MM.1S (cell line): ENCODE results near the gene TM7SF3.

Experiments
- DNase-seq: peaks from one replicate; pipeline ENCODE4 v3.0.0-alpha.2; 2015
- H2AFZ ChIP-seq: fragments of 300-600 bp; sonication (generic); 2 replicates; pipeline ENCODE4 v1.6.0; 2016; ENCODE audit warnings: antibody characterized with exemption, low read length
- H3F3A ChIP-seq: fragments of 300-600 bp; sonication (generic); 2 replicates; pipeline ENCODE4 v1.6.1; 2016; ENCODE audit warnings: mild to moderate bottlenecking, antibody characterized with exemption, low read length, moderate library complexity, mixed read lengths; ENCODE audit not compliant: insufficient read depth
- H3K27ac ChIP-seq: fragments of 300-600 bp; sonication (generic); 2 replicates; pipeline ENCODE4 v1.5.1; 2016; ENCODE audit warnings: mild to moderate bottlenecking, low read length
- H3K27me3 ChIP-seq: fragments of 300-600 bp; sonication (generic); replicated peaks from 2 replicates; pipeline ENCODE4 v1.6.0; 2016; ENCODE audit warnings: low read length; ENCODE audit not compliant: insufficient read depth
- H3K36me3 ChIP-seq: fragments of 300-600 bp; sonication (generic); replicated peaks from 2 replicates; pipeline ENCODE4 v1.6.1; 2016; ENCODE audit warnings: mild to moderate bottlenecking, low read length, mixed read lengths; ENCODE audit not compliant: insufficient read depth
- H3K4me1 ChIP-seq: fragments of 300-600 bp; sonication (generic); 2 replicates; pipeline ENCODE4 v1.6.1; 2016; ENCODE audit warnings: low read length, mixed read lengths
- H3K4me2 ChIP-seq: fragments of 300-600 bp; sonication (generic); 2 replicates; pipeline ENCODE4 v1.6.0; 2016; ENCODE audit warnings: low read depth, low read length
- H3K4me3 ChIP-seq: fragments of 300-600 bp; sonication (generic); 2 replicates; pipeline ENCODE4 v1.5.1; 2016; ENCODE audit warnings: low read length, mixed read lengths
- H3K79me2 ChIP-seq: fragments of 300-600 bp; sonication (generic); 2 replicates; pipeline ENCODE4 v1.6.1; 2016; ENCODE audit warnings: mixed run types, low read length, mixed read lengths
- H3K9ac ChIP-seq: fragments of 300-600 bp; sonication (generic); 2 replicates; pipeline ENCODE4 v1.6.1; 2016; ENCODE audit warnings: low read length, mixed read lengths
- H3K9me2 ChIP-seq: fragments of 300-600 bp; sonication (generic); replicated peaks from 2 replicates; pipeline ENCODE4 v1.6.1; 2016; ENCODE audit warnings: mild to moderate bottlenecking, low read length, mixed read lengths; ENCODE audit not compliant: insufficient read depth
- H3K9me3 ChIP-seq: fragments of 300-600 bp; sonication (generic); replicated peaks from 2 replicates; pipeline ENCODE4 v1.6.1; 2016; ENCODE audit warnings: mild to moderate bottlenecking, low read length, mixed read lengths; ENCODE audit not compliant: insufficient read depth
- H4K20me1 ChIP-seq: fragments of 300-600 bp; sonication (generic); 2 replicates; pipeline ENCODE4 v1.6.1; 2016; ENCODE audit warnings: mild to moderate bottlenecking, low read length, moderate library complexity, mixed read lengths; ENCODE audit not compliant: insufficient read depth
- EZH2 ChIP-seq: fragments of 300-600 bp; sonication (generic); optimal IDR thresholded peaks from 2 replicates; pipeline ENCODE3; 2017; ENCODE audit warnings: low read depth, mild to moderate bottlenecking, antibody characterized with exemption, low read length, mixed read lengths
- EZH2phosphoT487 ChIP-seq: fragments of 300-600 bp; sonication (generic); IDR thresholded peaks from 2 replicates; pipeline ENCODE4 v1.6.1; 2018; ENCODE audit warnings: antibody characterized with exemption, low read length
- TF ChIP-seq, protein P1 (sequence below): fragments of 300-600 bp; sonication (generic); IDR thresholded peaks from 2 replicates; pipeline ENCODE4 v1.5.1; 2016; ENCODE audit warnings: antibody characterized with exemption, low read length, mixed read lengths

TM7SF3 gene

GRCh38 chr12:26997003-26997402 lies 17.2 kb downstream of the TM7SF3 start:
- Histone ChIP-seq H3K9ac (no peak overlapping the region), H3K27ac (no peak overlapping the region), H4K20me1 (no peaks in the 10 kb centered on the region), H3K4me3 (no peak overlapping the region), H3F3A (no peaks in the 10 kb centered on the region), H3K79me2 (no peaks in the 10 kb centered on the region), H3K27me3 (no peaks in the 10 kb centered on the region), H3K4me2 (no peak overlapping the region), H3K36me3 (no peaks in the 10 kb centered on the region), H3K4me1 (no peaks in the 10 kb centered on the region), H3K9me2 (no peaks in the 10 kb centered on the region), H2AFZ (no peak overlapping the region), H3K9me3 (no peaks in the 10 kb centered on the region)
- no peak for DNase-seq
- TF ChIP-seq EZH2phosphoT487: no peak
- TF ChIP-seq, protein P1, sequence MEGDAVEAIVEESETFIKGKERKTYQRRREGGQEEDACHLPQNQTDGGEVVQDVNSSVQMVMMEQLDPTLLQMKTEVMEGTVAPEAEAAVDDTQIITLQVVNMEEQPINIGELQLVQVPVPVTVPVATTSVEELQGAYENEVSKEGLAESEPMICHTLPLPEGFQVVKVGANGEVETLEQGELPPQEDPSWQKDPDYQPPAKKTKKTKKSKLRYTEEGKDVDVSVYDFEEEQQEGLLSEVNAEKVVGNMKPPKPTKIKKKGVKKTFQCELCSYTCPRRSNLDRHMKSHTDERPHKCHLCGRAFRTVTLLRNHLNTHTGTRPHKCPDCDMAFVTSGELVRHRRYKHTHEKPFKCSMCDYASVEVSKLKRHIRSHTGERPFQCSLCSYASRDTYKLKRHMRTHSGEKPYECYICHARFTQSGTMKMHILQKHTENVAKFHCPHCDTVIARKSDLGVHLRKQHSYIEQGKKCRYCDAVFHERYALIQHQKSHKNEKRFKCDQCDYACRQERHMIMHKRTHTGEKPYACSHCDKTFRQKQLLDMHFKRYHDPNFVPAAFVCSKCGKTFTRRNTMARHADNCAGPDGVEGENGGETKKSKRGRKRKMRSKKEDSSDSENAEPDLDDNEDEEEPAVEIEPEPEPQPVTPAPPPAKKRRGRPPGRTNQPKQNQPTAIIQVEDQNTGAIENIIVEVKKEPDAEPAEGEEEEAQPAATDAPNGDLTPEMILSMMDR: no peak
- TF ChIP-seq EZH2: no peak

DNA sequence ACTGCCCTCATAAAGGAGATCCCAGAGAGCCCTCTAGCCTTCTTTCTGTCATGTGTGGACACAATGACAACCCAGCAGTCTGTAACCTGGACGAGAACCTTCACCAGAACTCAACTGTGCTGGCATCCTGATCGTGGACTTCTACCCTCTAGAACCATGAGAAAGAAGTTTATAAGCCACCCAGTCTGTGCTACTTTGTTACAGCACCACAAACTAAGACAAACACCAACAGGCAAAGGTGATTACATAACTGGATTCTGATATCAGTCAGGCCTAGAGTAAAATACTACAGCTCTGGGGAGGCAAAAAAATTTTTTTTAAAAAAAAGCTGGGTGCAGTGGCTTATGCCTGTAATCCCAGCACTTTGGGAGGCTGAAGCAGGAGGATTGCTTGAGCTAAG lies 18.5 kb downstream of the TM7SF3 start:
- Histone ChIP-seq H3K36me3 (no peaks in the 10 kb centered on the region), H3K4me3 (no peak overlapping the region), H4K20me1 (no peaks in the 10 kb centered on the region), H2AFZ (no peak overlapping the region), H3K79me2 (no peaks in the 10 kb centered on the region), H3K9me3 (no peaks in the 10 kb centered on the region), H3K4me1 (no peaks in the 10 kb centered on the region), H3K9ac (no peak overlapping the region), H3F3A (no peaks in the 10 kb centered on the region), H3K27ac (no peak overlapping the region), H3K27me3 (no peaks in the 10 kb centered on the region), H3K4me2 (no peak overlapping the region), H3K9me2 (no peaks in the 10 kb centered on the region)
- TF ChIP-seq EZH2phosphoT487 (no peak), EZH2 (no peak)
- TF ChIP-seq, protein P1: no peak
- no peak for DNase-seq

GRCh38 chr12:26994109-26994508 lies 20.1 kb downstream of the TM7SF3 start:
- H3K27ac ChIP-seq: no peak overlapping the region
- DNase-seq: no peak
- H3F3A ChIP-seq: no peaks in the 10 kb centered on the region
- H3K4me2 ChIP-seq: no peak overlapping the region
- no peaks in the 10 kb centered on the region for H3K36me3 ChIP-seq
- H3K9me3 ChIP-seq: no peaks in the 10 kb centered on the region
- no peak overlapping the region for H2AFZ ChIP-seq
- no peaks in the 10 kb centered on the region for H3K79me2 ChIP-seq
- H3K9ac ChIP-seq: no peak overlapping the region
- no peaks in the 10 kb centered on the region for H3K9me2 ChIP-seq
- no peaks in the 10 kb centered on the region for H3K27me3 ChIP-seq
- TF ChIP-seq EZH2 (no peak), EZH2phosphoT487 (no peak)
- TF ChIP-seq, protein P1: no peak
- no peaks in the 10 kb centered on the region for H3K4me1 ChIP-seq
- H4K20me1 ChIP-seq: no peaks in the 10 kb centered on the region
- H3K4me3 ChIP-seq: no peak overlapping the region
